Endodermal cell (in vitro differentiated cells): ENCODE data around the gene PRKACA. TPM values are rescaled to one million over a fixed set of nuclear protein-coding genes. Genes with fewer than 3 reads are reported as not detected.
A peak's percentile ranks its signal among the peaks of the same experiment; 100 is the strongest.

ENCODE experiments used
- DNase-seq: peaks from one replicate; pipeline ENCODE4 v3.0.0-alpha.2; 2017
- H3K27ac ChIP-seq: 2 replicates; pipeline ENCODE4 v1.5.1; 2013; ENCODE audit warnings: mild to moderate bottlenecking, low read depth, low read length, moderate library complexity
- H3K27me3 ChIP-seq: 2 replicates; pipeline ENCODE4 v1.6.1; 2013; ENCODE audit warnings: mild to moderate bottlenecking, low read length, moderate library complexity; ENCODE audit not compliant: insufficient read depth, control insufficient read depth, poor library complexity, severe bottlenecking
- H3K36me3 ChIP-seq: 2 replicates; pipeline ENCODE4 v1.7.0; 2013; ENCODE audit warnings: mild to moderate bottlenecking, low read length, moderate library complexity; ENCODE audit not compliant: control insufficient read depth, insufficient read depth
- H3K4me1 ChIP-seq: one replicate; pipeline ENCODE4 v1.7.0; 2013; ENCODE audit warnings: low read length; ENCODE audit not compliant: control insufficient read depth, insufficient read depth
- H3K4me3 ChIP-seq: 2 replicates; pipeline ENCODE4 v1.5.1; 2013; ENCODE audit warnings: mild to moderate bottlenecking, low read length, moderate library complexity
- H3K9ac ChIP-seq: 2 replicates; pipeline ENCODE4 v1.6.1; 2013; ENCODE audit warnings: mild to moderate bottlenecking, low read length, moderate library complexity; ENCODE audit not compliant: poor library complexity, severe bottlenecking; ENCODE audit errors: extremely low read depth
- H3K9me3 ChIP-seq: 2 replicates; pipeline ENCODE4 v1.6.1; 2013; ENCODE audit warnings: mild to moderate bottlenecking, low read length, moderate library complexity; ENCODE audit not compliant: control insufficient read depth
- H3K27ac Mint-ChIP-seq: 2 replicates; pipeline ENCODE4 v1.8.0; 2020; ENCODE audit warnings: mixed read lengths
- H3K27me3 Mint-ChIP-seq: 2 replicates; pipeline ENCODE4 v1.8.0; 2021; ENCODE audit warnings: mild to moderate bottlenecking, mixed read lengths; ENCODE audit not compliant: insufficient read depth
- H3K36me3 Mint-ChIP-seq: 2 replicates; pipeline ENCODE4 v1.8.0; 2020; ENCODE audit warnings: low read depth, mixed read lengths
- H3K4me1 Mint-ChIP-seq: 2 replicates; pipeline ENCODE4 v1.8.0; 2020; ENCODE audit warnings: mixed read lengths
- H3K4me3 Mint-ChIP-seq: 2 replicates; pipeline ENCODE4 v1.8.0; 2020; ENCODE audit warnings: mild to moderate bottlenecking, moderate library complexity, mixed read lengths
- H3K9me3 Mint-ChIP-seq: 2 replicates; pipeline ENCODE4 v1.8.0; 2020; ENCODE audit warnings: mild to moderate bottlenecking, mixed read lengths
- CTCF ChIP-seq: fragments of 200-600 bp; sonication (generic); conservative IDR thresholded peaks from 2 replicates; pipeline ENCODE4 v1.5.0; 2021; ENCODE audit warnings: antibody characterized with exemption, mild to moderate bottlenecking
- WGBS, 2 experiments: methylation state at CpG; one replicate each; pipeline versions ENCODE4 v1.1.5 to v1.1.7; 2013; ENCODE audit warnings: missing lambda C conversion rate in 2 of 2, mixed read lengths in 1 of 2; ENCODE audit not compliant: insufficient coverage in 1 of 2, insufficient read length in 1 of 2; 5-methylcytosine and 5-hydroxymethylcytosine counted together
- total RNA-seq, 2 donors: library from RNA; stranded (reverse); fragmentation: NEBNext Ultra II Directional in 1 of 2; extraction: Animal tissue kit (Norgen Biotek cat#: 25700) in 1 of 2; gene quantifications; 2 replicates in 1 of 2; 3 replicates in 1 of 2; pipeline ENCODE4 v1.2.1, GENCODE V29; 2021

The PRKACA gene
- total RNA-seq, 2 donors from 2014 or later: 62.1 to 73.8 TPM

GRCh38 chr19:14056741-14057356, 60.7 kb downstream of the PRKACA start:
- no peak for TF ChIP-seq CTCF
- Histone ChIP-seq H3K27ac (no peak overlapping the region), H3K9ac (no peak overlapping the region), H3K4me3 (no peak overlapping the region), H3K9me3 (no peaks in the 10 kb centered on the region), H3K4me1 (no peaks in the 10 kb centered on the region), H3K36me3 (no peaks in the 10 kb centered on the region), H3K27me3 (peaks cover 35% of the 10 kb centered on the region)
- H3K27me3 Mint-ChIP-seq: peaks cover 58% of the 10 kb centered on the region
- H3K36me3 Mint-ChIP-seq: peaks cover 9% of the 10 kb centered on the region
- no peak for DNase-seq
- peak overlapping the region; percentile 54 for H3K4me3 Mint-ChIP-seq
- 40 to 56% methylated on average over 5 to 16 of the region's 19 CpGs for WGBS, 2 experiments
- no peak overlapping the region for H3K27ac Mint-ChIP-seq
- H3K9me3 Mint-ChIP-seq: no peaks in the 10 kb centered on the region
- no peaks in the 10 kb centered on the region for H3K4me1 Mint-ChIP-seq

- 92 to 93% methylated on average over 8 to 10 of the region's 10 CpGs for WGBS, 2 experiments
- Histone ChIP-seq H3K9me3 (no peaks in the 10 kb centered on the region), H3K36me3 (no peaks in the 10 kb centered on the region), H3K27me3 (peaks cover 35% of the 10 kb centered on the region), H3K9ac (no peak overlapping the region), H3K4me1 (no peaks in the 10 kb centered on the region), H3K4me3 (no peak overlapping the region), H3K27ac (no peak overlapping the region)
- Mint-ChIP-seq H3K4me3 (no peak overlapping the region), H3K9me3 (no peaks in the 10 kb centered on the region), H3K27ac (no peak overlapping the region), H3K27me3 (peaks cover 56% of the 10 kb centered on the region), H3K4me1 (no peaks in the 10 kb centered on the region), H3K36me3 (peaks cover 13% of the 10 kb centered on the region)
- no peak for DNase-seq
- no peak for TF ChIP-seq CTCF
These were observed 61.4 kb downstream of the PRKACA start for GRCh38 chr19:14056069-14056666.

- Mint-ChIP-seq H3K27ac (no peak overlapping the region), H3K9me3 (no peaks in the 10 kb centered on the region), H3K27me3 (peaks cover 54% of the 10 kb centered on the region), H3K4me3 (no peak overlapping the region), H3K4me1 (no peaks in the 10 kb centered on the region), H3K36me3 (peaks cover 19% of the 10 kb centered on the region)
- Histone ChIP-seq H3K9ac (no peak overlapping the region), H3K36me3 (no peaks in the 10 kb centered on the region), H3K4me1 (no peaks in the 10 kb centered on the region), H3K27me3 (peaks cover 35% of the 10 kb centered on the region), H3K4me3 (no peak overlapping the region), H3K9me3 (no peaks in the 10 kb centered on the region), H3K27ac (no peak overlapping the region)
- no peak for TF ChIP-seq CTCF
- 94 to 96% methylated on average over 2 to 3 of the region's 3 CpGs for WGBS, 2 experiments
- DNase-seq: no peak
These were observed 62.2 kb downstream of the PRKACA start for GRCh38 chr19:14055396-14055795.
